Skeletal muscle tissue (tissue), 4 donors: ENCODE data around the gene TRAF4. TPM values are rescaled to one million over a fixed set of nuclear protein-coding genes. Genes with fewer than 3 reads are reported as not detected.
"Not testable (repeated sequence)": the region's sequence is repeated elsewhere in the genome, so short reads cannot be mapped to it uniquely, and the experiment has no call there.

Experiments used
- H3K27ac ChIP-seq: one replicate; pipeline ENCODE4 v1.7.0; 2013; ENCODE audit warnings: mild to moderate bottlenecking, low read depth, low read length, inconsistent platforms
- H3K27me3 ChIP-seq, 3 donors: one replicate each; pipeline ENCODE4 v1.7.0; 2013; ENCODE audit warnings: low read length in 3 of 3; ENCODE audit not compliant: control insufficient read depth in 3 of 3, insufficient read depth in 3 of 3
- H3K36me3 ChIP-seq, 3 donors: one replicate each; pipeline ENCODE4 v1.7.0; 2013; ENCODE audit warnings: low read length in 3 of 3; ENCODE audit not compliant: control insufficient read depth in 3 of 3, insufficient read depth in 3 of 3
- H3K4me1 ChIP-seq, 3 donors: one replicate each; pipeline ENCODE4 v1.7.0; 2013; ENCODE audit warnings: low read length in 3 of 3, mild to moderate bottlenecking in 3 of 3; ENCODE audit not compliant: control insufficient read depth in 3 of 3, insufficient read depth in 3 of 3
- H3K4me3 ChIP-seq, 3 donors: one replicate each; pipeline ENCODE4 v1.7.0; 2013; ENCODE audit warnings: low read length in 3 of 3
- H3K9ac ChIP-seq, 3 donors: one replicate each; pipeline ENCODE4 v1.7.0; 2013; ENCODE audit warnings: low read length in 3 of 3, mild to moderate bottlenecking in 3 of 3, moderate library complexity in 2 of 3, low read depth in 1 of 3
- H3K9me3 ChIP-seq, 3 donors: one replicate each; pipeline ENCODE4 v1.7.0; 2013; ENCODE audit warnings: low read length in 3 of 3; ENCODE audit not compliant: control insufficient read depth in 3 of 3
- total RNA-seq: library from RNA; depleted of rRNA; stranded (reverse); fragments of >200 nt; gene quantifications from one replicate; pipeline ENCODE4 v1.2.3, GENCODE V29; 2014
- donor health status: Osteomylitis.

The TRAF4 gene
- total RNA-seq, 1 donor from 2014 or later: 26.1 TPM

- no peaks in the 10 kb centered on the region for H3K9me3 ChIP-seq
- H3K27me3 ChIP-seq: peaks cover 0 to 9% (median 6%) of the 10 kb centered on the region in 3 donors
- H3K9ac ChIP-seq: no peak overlapping the region
- H3K4me1 ChIP-seq: peaks cover 54 to 64% (median 57%) of the 10 kb centered on the region in 3 donors
- H3K27ac ChIP-seq: no peak overlapping the region
- no peak overlapping the region for H3K4me3 ChIP-seq
- H3K36me3 ChIP-seq: peaks cover 28 to 31% (median 31%) of the 10 kb centered on the region in 3 donors
These were observed 21.2 kb upstream of the TRAF4 start for GRCh38 chr17:28722417-28723158.

- H3K36me3 ChIP-seq: peaks cover 28 to 31% (median 31%) of the 10 kb centered on the region in 3 donors
- H3K9me3 ChIP-seq: no peaks in the 10 kb centered on the region
- no peak overlapping the region for H3K27ac ChIP-seq
- H3K4me3 ChIP-seq: no peak overlapping the region
- peaks cover 56 to 65% (median 58%) of the 10 kb centered on the region in 3 donors for H3K4me1 ChIP-seq
- peaks cover 0 to 4% (median 2%) of the 10 kb centered on the region in 3 donors for H3K27me3 ChIP-seq
- H3K9ac ChIP-seq: no peak overlapping the region
These were observed 20.5 kb upstream of the TRAF4 start for GRCh38 chr17:28723159-28723835.

GRCh38 chr17:28723836-28724499 lies 19.8 kb upstream of the TRAF4 start:
- not testable (repeated sequence) for H3K27ac ChIP-seq, H3K27me3 ChIP-seq, H3K9me3 ChIP-seq, H3K9ac ChIP-seq, H3K4me3 ChIP-seq
- peaks cover 52 to 63% (median 53%) of the 10 kb centered on the region in 3 donors for H3K4me1 ChIP-seq
- peaks cover 28 to 31% (median 31%) of the 10 kb centered on the region in 3 donors for H3K36me3 ChIP-seq

- H3K9ac ChIP-seq: no peak overlapping the region
- no peak overlapping the region for H3K4me3 ChIP-seq
- H3K27me3 ChIP-seq: peaks cover 0 to 4% (median 0%) of the 10 kb centered on the region in 3 donors
- peaks cover 28 to 31% (median 31%) of the 10 kb centered on the region in 3 donors for H3K36me3 ChIP-seq
- H3K27ac ChIP-seq: no peak overlapping the region
- no peaks in the 10 kb centered on the region for H3K9me3 ChIP-seq
- peaks cover 51 to 59% (median 52%) of the 10 kb centered on the region in 3 donors for H3K4me1 ChIP-seq
These were observed 19.2 kb upstream of the TRAF4 start for GRCh38 chr17:28724500-28725165.

- H3K27me3 ChIP-seq: peaks cover 0 to 4% (median 0%) of the 10 kb centered on the region in 3 donors
- peaks cover 28 to 31% (median 31%) of the 10 kb centered on the region in 3 donors for H3K36me3 ChIP-seq
- no peak overlapping the region for H3K27ac ChIP-seq
- H3K4me3 ChIP-seq: peak overlapping the region in 2 of 3 donors; percentile 48 to 68
- peak overlapping the region in 2 of 3 donors; percentile 56 to 69 for H3K9ac ChIP-seq
- H3K9me3 ChIP-seq: no peaks in the 10 kb centered on the region
- peaks cover 47 to 55% (median 52%) of the 10 kb centered on the region in 3 donors for H3K4me1 ChIP-seq
These were observed 18.6 kb upstream of the TRAF4 start for GRCh38 chr17:28725166-28725659.

- Histone ChIP-seq H3K9me3 (no peaks in the 10 kb centered on the region), H3K27me3 (peaks cover 0 to 4% (median 0%) of the 10 kb centered on the region in 3 donors), H3K4me3 (peak overlapping the region; percentile 48 to 72 (median 68)), H3K27ac (peak overlapping the region; percentile 25), H3K4me1 (peaks cover 42 to 50% (median 47%) of the 10 kb centered on the region in 3 donors), H3K9ac (peak overlapping the region in 2 of 3 donors; percentile 56 to 69), H3K36me3 (peaks cover 28 to 31% (median 30%) of the 10 kb centered on the region in 3 donors)
These were observed 18.1 kb upstream of the TRAF4 start for GRCh38 chr17:28725660-28726225.

GRCh38 chr17:28726226-28726626 lies 17.6 kb upstream of the TRAF4 start, which contains the start of gene TLCD1:
Gene TLCD1 (minus strand): TSS chr17:28726233. CDS start chr17:28726097, 136 bp downstream.
- H3K27ac ChIP-seq: peak within 1 kb of the TSS; percentile 25
- H3K4me1 ChIP-seq: peaks cover 37 to 45% (median 42%) of the 10 kb centered on the region in 3 donors
- H3K9me3 ChIP-seq: no peaks in the 10 kb centered on the region
- peaks cover 0 to 4% (median 0%) of the 10 kb centered on the region in 3 donors for H3K27me3 ChIP-seq
- peaks cover 28 to 30% (median 29%) of the 10 kb centered on the region in 3 donors for H3K36me3 ChIP-seq
- H3K4me3 ChIP-seq: peak within 1 kb of the TSS; percentile 68 to 73 (median 70)
- peak within 1 kb of the TSS; percentile 20 to 69 (median 62) for H3K9ac ChIP-seq

GRCh38 chr17:28726627-28727491 lies 17.0 kb upstream of the TRAF4 start:
- peaks cover 32 to 39% (median 36%) of the 10 kb centered on the region in 3 donors for H3K4me1 ChIP-seq
- H3K27me3 ChIP-seq: peaks cover 0 to 4% (median 0%) of the 10 kb centered on the region in 3 donors
- H3K9ac ChIP-seq: peak overlapping the region; percentile 51 to 66 (median 62)
- no peaks in the 10 kb centered on the region for H3K9me3 ChIP-seq
- peaks cover 23 to 25% (median 24%) of the 10 kb centered on the region in 3 donors for H3K36me3 ChIP-seq
- H3K27ac ChIP-seq: no peak overlapping the region
- peak overlapping the region; percentile 68 to 73 (median 70) for H3K4me3 ChIP-seq
